Measurements from ENCODE around the gene ACSL5. TPM values are rescaled to one million over a fixed set of nuclear protein-coding genes. Genes with fewer than 3 reads are reported as not detected.

The ACSL5 gene
- total RNA-seq, 4 donors from 2014 or later = 7.4 to 30.6 (median 11.9) TPM

GRCh38 chr10:112351146-112351545, 22.8 kb upstream of the ACSL5 start:
- H3K4me3 ChIP-seq = no peak overlapping the region
- TF ChIP-seq POLR2A (IDR thresholded peaks at IDR 0.05) = no peak
- TF ChIP-seq, protein P1, sequence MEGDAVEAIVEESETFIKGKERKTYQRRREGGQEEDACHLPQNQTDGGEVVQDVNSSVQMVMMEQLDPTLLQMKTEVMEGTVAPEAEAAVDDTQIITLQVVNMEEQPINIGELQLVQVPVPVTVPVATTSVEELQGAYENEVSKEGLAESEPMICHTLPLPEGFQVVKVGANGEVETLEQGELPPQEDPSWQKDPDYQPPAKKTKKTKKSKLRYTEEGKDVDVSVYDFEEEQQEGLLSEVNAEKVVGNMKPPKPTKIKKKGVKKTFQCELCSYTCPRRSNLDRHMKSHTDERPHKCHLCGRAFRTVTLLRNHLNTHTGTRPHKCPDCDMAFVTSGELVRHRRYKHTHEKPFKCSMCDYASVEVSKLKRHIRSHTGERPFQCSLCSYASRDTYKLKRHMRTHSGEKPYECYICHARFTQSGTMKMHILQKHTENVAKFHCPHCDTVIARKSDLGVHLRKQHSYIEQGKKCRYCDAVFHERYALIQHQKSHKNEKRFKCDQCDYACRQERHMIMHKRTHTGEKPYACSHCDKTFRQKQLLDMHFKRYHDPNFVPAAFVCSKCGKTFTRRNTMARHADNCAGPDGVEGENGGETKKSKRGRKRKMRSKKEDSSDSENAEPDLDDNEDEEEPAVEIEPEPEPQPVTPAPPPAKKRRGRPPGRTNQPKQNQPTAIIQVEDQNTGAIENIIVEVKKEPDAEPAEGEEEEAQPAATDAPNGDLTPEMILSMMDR (IDR thresholded peaks at IDR 0.05) = no peak
- DNase-seq = no peak
- no peaks in the 10 kb centered on the region for H3K27me3 ChIP-seq
- intact Hi-C loops (cut with DNase I; ENCODE audit: low total_unique reads) = no loop called here
- no peak overlapping the region for H3K27ac ChIP-seq
- H3K9me3 ChIP-seq = no peaks in the 10 kb centered on the region
- H3K4me1 ChIP-seq = no peaks in the 10 kb centered on the region
- H3K36me3 ChIP-seq = no peaks in the 10 kb centered on the region

- Histone ChIP-seq H3K9me3 (no peaks in the 10 kb centered on the region), H3K4me1 (no peaks in the 10 kb centered on the region), H3K36me3 (no peaks in the 10 kb centered on the region), H3K27ac (no peak overlapping the region), H3K4me3 (no peak overlapping the region), H3K27me3 (no peaks in the 10 kb centered on the region)
- no peak for DNase-seq
- no peak for TF ChIP-seq POLR2A (IDR thresholded peaks at IDR 0.05)
- TF ChIP-seq, protein P1 (IDR thresholded peaks at IDR 0.05) = no peak
- intact Hi-C loops (cut with DNase I; ENCODE audit: low total_unique reads) = no loop called here
Measured at GRCh38 chr10:112352044-112352443, 21.9 kb upstream of the ACSL5 start.

GRCh38 chr10:112353046-112353445, 20.9 kb upstream of the ACSL5 start:
- intact Hi-C loops (cut with DNase I; ENCODE audit: low total_unique reads) = no loop called here

DNA sequence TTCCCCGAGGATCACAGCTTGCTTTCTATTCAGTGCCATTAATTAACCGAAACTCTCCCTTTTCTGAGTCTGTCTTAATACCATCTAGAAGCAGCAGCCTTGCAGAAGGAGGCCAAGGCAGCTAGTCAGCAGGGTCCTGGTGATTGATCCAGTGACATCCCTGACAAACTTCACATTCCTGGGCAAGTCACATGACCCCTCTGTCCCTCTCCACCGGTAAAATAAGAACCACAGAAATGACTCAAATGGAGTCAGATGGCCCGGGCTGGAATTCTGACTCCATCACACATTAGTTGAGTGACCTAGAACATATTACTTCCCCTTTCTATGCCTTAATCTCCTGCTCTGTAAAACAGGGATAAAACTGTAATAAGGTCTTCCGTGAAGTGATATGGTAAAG, 17.2 kb upstream of the ACSL5 start:
- TF ChIP-seq, protein P1 (IDR thresholded peaks at IDR 0.05) = no peak
- TF ChIP-seq POLR2A (IDR thresholded peaks at IDR 0.05) = no peak
- Histone ChIP-seq H3K27ac (no peak overlapping the region), H3K27me3 (no peaks in the 10 kb centered on the region), H3K9me3 (no peaks in the 10 kb centered on the region), H3K36me3 (no peaks in the 10 kb centered on the region), H3K4me3 (no peak overlapping the region), H3K4me1 (no peaks in the 10 kb centered on the region)
- intact Hi-C loops (cut with DNase I; ENCODE audit: low total_unique reads) = no loop called here
- no peak for DNase-seq

More at GRCh38 chr10:112353046-112353445, 20.9 kb upstream of the ACSL5 start:
- no peaks in the 10 kb centered on the region for H3K9me3 ChIP-seq
- H3K36me3 ChIP-seq = no peaks in the 10 kb centered on the region
- no peak overlapping the region for H3K27ac ChIP-seq
- no peak overlapping the region for H3K4me3 ChIP-seq
- no peak for DNase-seq
- no peak for TF ChIP-seq POLR2A (IDR thresholded peaks at IDR 0.05)
- TF ChIP-seq, protein P1 (IDR thresholded peaks at IDR 0.05) = no peak
- no peaks in the 10 kb centered on the region for H3K27me3 ChIP-seq
- H3K4me1 ChIP-seq = no peaks in the 10 kb centered on the region

- no peaks in the 10 kb centered on the region for H3K9me3 ChIP-seq
- intact Hi-C loops (cut with DNase I; ENCODE audit: low total_unique reads) = no loop called here
- no peaks in the 10 kb centered on the region for H3K27me3 ChIP-seq
- TF ChIP-seq, protein P1 (IDR thresholded peaks at IDR 0.05) = no peak
- TF ChIP-seq POLR2A (IDR thresholded peaks at IDR 0.05) = no peak
- H3K27ac ChIP-seq = peak overlapping the region; percentile 20 to 54
- DNase-seq = no peak
- H3K36me3 ChIP-seq = no peaks in the 10 kb centered on the region
- peaks cover 0 to 6% of the 10 kb centered on the region in 2 donors for H3K4me1 ChIP-seq
- H3K4me3 ChIP-seq = no peak overlapping the region
Measured at GRCh38 chr10:112359606-112360307, 14.2 kb upstream of the ACSL5 start.
